B cell (primary cell): ENCODE measurements around the gene CCDC182. TPM values are rescaled to one million over a fixed set of nuclear protein-coding genes. Genes with fewer than 3 reads are reported as not detected.

Experiments
- ATAC-seq: fragments of 200-7000 bp; cut with Tn5 transposase; one replicate; pipeline ENCODE4 v1.10.0; 2021; ENCODE audit warnings: low read depth, mild to moderate bottlenecking, moderate number of reproducible peaks, moderate library complexity
- CTCF ChIA-PET: fragments of 350-600 bp; sonication (Branson Sonifier 250); formaldehyde crosslinking; loops from one replicate; lab custom pipeline; 2021; ENCODE audit warnings: antibody characterized with exemption, inconsistent platforms; lab: Charles Lee
- POLR2A ChIA-PET: fragments of 350-600 bp; sonication (Branson Sonifier 250); formaldehyde crosslinking; loops from one replicate; lab custom pipeline; 2021; ENCODE audit warnings: antibody characterized with exemption; lab: Charles Lee
- DNase-seq: peaks from one replicate; pipeline ENCODE4 v3.0.0; 2013
- H2AFZ ChIP-seq: 2 replicates; pipeline ENCODE4 v1.6.1; 2012; ENCODE audit warnings: mild to moderate bottlenecking, low read depth, low read length; ENCODE audit not compliant: insufficient read depth, poor library complexity, severe bottlenecking
- H3K27ac ChIP-seq, 2 donors: 1 replicate in 1 of 2; 2 replicates in 1 of 2; pipeline ENCODE4 v1.5.1; 2012 to 2013; ENCODE audit warnings: low read length in 2 of 2, mild to moderate bottlenecking in 2 of 2, moderate library complexity in 1 of 2
- H3K27me3 ChIP-seq, 4 experiments: fragments of 200-600 bp in 1 of 4; sonication (generic) in 1 of 4; replicated peaks in 1 of 4; 1 replicate in 2 of 4; 2 replicates in 2 of 4; pipeline versions ENCODE4 v1.6.1 to v1.7.0; 2013 to 2016; ENCODE audit warnings: low read length in 3 of 4, mild to moderate bottlenecking in 2 of 4, mixed read lengths in 1 of 4, moderate library complexity in 1 of 4; ENCODE audit not compliant: insufficient read depth in 4 of 4, control insufficient read depth in 3 of 4; ENCODE audit errors: control extremely low read depth in 1 of 4
- H3K36me3 ChIP-seq, 2 experiments: replicated peaks in 1 of 2; 1 replicate in 1 of 2; 2 replicates in 1 of 2; pipeline versions ENCODE4 v1.6.1 to v1.7.1; 2013; ENCODE audit warnings: low read length in 1 of 2; ENCODE audit not compliant: insufficient read depth in 2 of 2, control insufficient read depth in 1 of 2; ENCODE audit errors: control extremely low read depth in 1 of 2, extremely low read depth in 1 of 2
- H3K4me1 ChIP-seq, 2 donors: fragments of 200-600 bp in 1 of 2; sonication (generic) in 1 of 2; 1 replicate in 1 of 2; 2 replicates in 1 of 2; pipeline versions ENCODE4 v1.5.1 to v1.6.1; 2013 to 2017; ENCODE audit warnings: low read length in 2 of 2; ENCODE audit not compliant: control insufficient read depth in 2 of 2, insufficient read depth in 2 of 2
- H3K4me2 ChIP-seq: replicated peaks from 2 replicates; pipeline ENCODE3; 2012; ENCODE audit warnings: mild to moderate bottlenecking, low read depth, low read length; ENCODE audit not compliant: poor library complexity, severe bottlenecking
- H3K4me3 ChIP-seq, 5 experiments: fragments of 200-600 bp in 1 of 5; sonication (generic) in 1 of 5; 1 replicate in 3 of 5; 2 replicates in 2 of 5; pipeline versions ENCODE4 v1.5.1 to v1.7.0; 2011 to 2016; ENCODE audit warnings: low read length in 4 of 5, mild to moderate bottlenecking in 4 of 5, low read depth in 2 of 5, control low read depth in 1 of 5, moderate library complexity in 1 of 5; ENCODE audit not compliant: insufficient read depth in 1 of 5; ENCODE audit errors: control extremely low read depth in 1 of 5, extremely low read depth in 1 of 5
- H3K79me2 ChIP-seq: fragments of 200-600 bp; sonication (generic); one replicate; pipeline ENCODE4 v1.6.0; 2016; ENCODE audit warnings: low read length; ENCODE audit not compliant: control insufficient read depth, insufficient read depth
- H3K9ac ChIP-seq: fragments of 200-600 bp; sonication (generic); 2 replicates; pipeline ENCODE4 v1.6.1; 2017; ENCODE audit warnings: mild to moderate bottlenecking, low read length, moderate library complexity
- H3K9me3 ChIP-seq, 3 donors: one replicate each; pipeline versions ENCODE4 v1.6.1 to v1.7.1; 2013; ENCODE audit warnings: low read length in 2 of 3; ENCODE audit not compliant: control insufficient read depth in 2 of 3, insufficient read depth in 1 of 3; ENCODE audit errors: control extremely low read depth in 1 of 3
- H4K20me1 ChIP-seq: 2 replicates; pipeline ENCODE4 v1.6.0; 2012; ENCODE audit warnings: mild to moderate bottlenecking, low read length; ENCODE audit not compliant: insufficient read depth, control insufficient read depth, poor library complexity, severe bottlenecking
- H3K27ac Mint-ChIP-seq: one replicate; pipeline ENCODE4 v1.8.0; 2021; ENCODE audit warnings: mixed read lengths
- H3K27me3 Mint-ChIP-seq: one replicate; pipeline ENCODE4 v1.8.0; 2021; ENCODE audit warnings: mixed read lengths
- H3K4me1 Mint-ChIP-seq: one replicate; pipeline ENCODE4 v1.8.0; 2021; ENCODE audit warnings: mixed read lengths
- H3K4me3 Mint-ChIP-seq: one replicate; pipeline ENCODE4 v1.8.0; 2021; ENCODE audit warnings: mixed read lengths
- H3K9me3 Mint-ChIP-seq: one replicate; pipeline ENCODE4 v1.8.0; 2022; ENCODE audit warnings: mixed read lengths; ENCODE audit not compliant: insufficient read depth
- CTCF ChIP-seq: fragments of 200-600 bp; IDR thresholded peaks from one replicate; pipeline ENCODE4 v1.8.0; 2022; ENCODE audit warnings: antibody characterized with exemption, mild to moderate bottlenecking
- EZH2 ChIP-seq: IDR thresholded peaks from 2 replicates; pipeline ENCODE4 v1.6.1; 2012; ENCODE audit warnings: borderline replicate concordance, low read depth, mild to moderate bottlenecking, moderate library complexity, low read length; ENCODE audit not compliant: insufficient read depth, poor library complexity, severe bottlenecking
- WGBS: methylation state at CpG from one replicate; pipeline ENCODE4 v1.1.5; 2013; ENCODE audit warnings: missing lambda C conversion rate; ENCODE audit not compliant: insufficient coverage; 5-methylcytosine and 5-hydroxymethylcytosine counted together
- intact Hi-C: fragments of 100-400 bp; cut with micrococcal nuclease; formaldehyde crosslinking; loops from one replicate; pipeline ENCODE4 v1.10.0; 2022
- polyA plus RNA-seq: library from polyadenylated mRNA; depleted of rRNA; stranded (reverse); fragments of >200 nt; gene quantifications from 2 replicates; pipeline ENCODE4 v1.2.3, GENCODE V29; 2012
- total RNA-seq, 2 donors: library from RNA; stranded (reverse); fragments of 120-200 nt in 1 of 2; gene quantifications; 1 replicate in 1 of 2; 2 replicates in 1 of 2; pipeline versions ENCODE4 v1.2.3 to v1.2.4, GENCODE V29; 2013 to 2022

CCDC182 gene
- total and polyA plus RNA-seq, 2 donors (not counting 1 experiment from before 2014, with no cell fraction given) = not detected

DNA sequence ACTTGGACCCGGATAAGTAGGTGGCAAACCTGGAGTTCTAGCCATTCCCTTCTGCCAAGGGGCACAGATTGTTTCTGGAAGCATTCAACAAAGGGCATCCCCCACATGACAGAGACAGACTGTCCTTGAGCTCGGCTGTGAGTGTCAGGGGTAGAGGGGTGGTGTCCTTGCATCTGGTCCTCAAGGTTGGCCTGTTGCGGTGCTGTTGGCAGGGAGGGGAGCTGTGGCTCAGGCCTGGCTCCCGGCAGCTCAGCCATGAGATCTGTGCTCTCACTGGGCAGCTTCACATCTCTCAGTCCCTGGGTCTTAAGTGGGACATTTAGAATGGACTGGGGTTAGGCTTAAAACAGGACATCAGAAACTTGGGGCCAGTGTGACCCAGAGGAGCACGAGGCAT, 20.4 kb downstream of the CCDC182 start:
- Histone ChIP-seq H3K4me1 (peaks cover 26 to 38% of the 10 kb centered on the region in 2 donors), H2AFZ (no peak overlapping the region), H3K79me2 (no peaks in the 10 kb centered on the region), H3K27me3 (peaks cover 0 to 18% (median 7%) of the 10 kb centered on the region in 4 experiments), H4K20me1 (no peaks in the 10 kb centered on the region), H3K4me3 (no peak overlapping the region), H3K9me3 (no peaks in the 10 kb centered on the region), H3K36me3 (no peaks in the 10 kb centered on the region), H3K9ac (no peak overlapping the region), H3K4me2 (no peak overlapping the region), H3K27ac (no peak overlapping the region)
- Mint-ChIP-seq H3K4me1 (peaks cover 36% of the 10 kb centered on the region), H3K27me3 (peaks cover 13% of the 10 kb centered on the region), H3K9me3 (no peaks in the 10 kb centered on the region), H3K27ac (no peak overlapping the region), H3K4me3 (peak overlapping the region; percentile 50)
- DNase-seq (no peak), ATAC-seq (no peak)
- 94% methylated on average over 5 of the region's 5 CpGs for WGBS
- TF ChIP-seq EZH2 = no peak
- no peak for TF ChIP-seq CTCF
- intact Hi-C loops = no loop called here
- ChIA-PET POLR2A (no interaction called here), CTCF (interaction anchor here (0.9 to 1.0 kb wide), 2 partner anchors 23 to 482 kb away, joined by 3 to 5 read pairs; no protein-coding TSS in a partner anchor)

DNA sequence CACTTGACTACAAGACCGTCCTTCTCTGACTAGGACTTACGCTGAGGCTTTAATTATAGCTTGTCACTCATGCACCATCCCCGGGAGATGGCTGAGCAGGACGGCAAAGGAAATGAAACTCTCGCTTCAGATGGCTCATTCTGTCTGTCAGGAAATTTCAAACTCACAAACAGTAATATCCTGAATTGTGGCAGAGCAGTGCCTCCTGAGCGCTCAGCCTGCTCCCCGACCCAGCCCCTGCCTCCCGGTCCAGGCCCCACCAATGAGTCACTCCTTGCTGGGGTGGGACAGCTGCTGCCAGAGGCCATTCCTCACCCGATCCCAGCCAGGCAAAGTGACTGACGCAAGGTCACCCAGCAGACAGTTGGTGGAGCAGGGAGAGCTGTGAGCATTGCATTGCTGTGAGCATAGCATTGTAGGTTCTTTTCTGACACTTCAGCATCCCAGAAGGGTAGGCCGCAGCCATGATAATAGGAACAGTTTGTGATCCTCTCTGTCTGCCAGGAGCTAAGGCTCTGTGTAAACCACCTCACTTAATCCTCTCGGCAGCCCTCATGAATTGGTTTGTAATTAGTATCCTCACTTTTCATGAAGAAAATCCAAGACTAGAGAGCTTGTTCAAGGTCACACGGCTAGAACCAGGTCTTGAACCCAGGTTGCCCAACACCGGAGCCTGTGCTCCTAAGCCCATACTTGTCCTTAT, 20.9 kb downstream of the CCDC182 start:
- Histone ChIP-seq H3K4me2 (peak overlapping the region; percentile 57), H3K27ac (no peak overlapping the region), H3K9ac (no peak overlapping the region), H3K4me3 (no peak overlapping the region), H3K9me3 (no peaks in the 10 kb centered on the region), H3K79me2 (no peaks in the 10 kb centered on the region), H3K36me3 (no peaks in the 10 kb centered on the region), H3K4me1 (peaks cover 26 to 35% of the 10 kb centered on the region in 2 donors), H2AFZ (peak overlapping the region; percentile 47), H4K20me1 (no peaks in the 10 kb centered on the region), H3K27me3 (peaks cover 0 to 18% (median 7%) of the 10 kb centered on the region in 4 experiments)
- POLR2A ChIA-PET = interaction anchor here (0.7 kb wide), 1 partner anchor 204 kb away, joined by 3 read pairs; no protein-coding TSS in a partner anchor
- H3K4me3 Mint-ChIP-seq = peak overlapping the region; percentile 50
- intact Hi-C loops = no loop called here
- CTCF ChIA-PET = interaction anchor here (0.9 to 1.0 kb wide), 2 partner anchors 23 to 481 kb away, joined by 3 to 5 read pairs; no protein-coding TSS in a partner anchor
- H3K27me3 Mint-ChIP-seq = peaks cover 13% of the 10 kb centered on the region
- TF ChIP-seq EZH2 (no peak), CTCF (no peak)
- DNase-seq (no peak), ATAC-seq (peak; percentile 33)
- H3K27ac Mint-ChIP-seq = no peak overlapping the region
- 38% methylated on average over 14 of the region's 14 CpGs for WGBS
- H3K9me3 Mint-ChIP-seq = no peaks in the 10 kb centered on the region
- H3K4me1 Mint-ChIP-seq = peaks cover 33% of the 10 kb centered on the region
